Measurements from ENCODE around the gene HYCC2.
"Not testable (repeated sequence)": the region's sequence is repeated elsewhere in the genome, so short reads cannot be mapped to it uniquely, and the experiment has no call there.

HYCC2 gene

GRCh38 chr2:201042451-201042850, 29.0 kb downstream of the HYCC2 start:
- WGBS, 2 experiments (ENCODE audit: insufficient coverage in 2 of 2): 98% methylated on average over 16 to 24 of the region's 36 CpGs
- H3K36me3 ChIP-seq (ENCODE audit: control insufficient read depth, insufficient read depth, low read length): peaks cover 18% of the 10 kb centered on the region

DNA sequence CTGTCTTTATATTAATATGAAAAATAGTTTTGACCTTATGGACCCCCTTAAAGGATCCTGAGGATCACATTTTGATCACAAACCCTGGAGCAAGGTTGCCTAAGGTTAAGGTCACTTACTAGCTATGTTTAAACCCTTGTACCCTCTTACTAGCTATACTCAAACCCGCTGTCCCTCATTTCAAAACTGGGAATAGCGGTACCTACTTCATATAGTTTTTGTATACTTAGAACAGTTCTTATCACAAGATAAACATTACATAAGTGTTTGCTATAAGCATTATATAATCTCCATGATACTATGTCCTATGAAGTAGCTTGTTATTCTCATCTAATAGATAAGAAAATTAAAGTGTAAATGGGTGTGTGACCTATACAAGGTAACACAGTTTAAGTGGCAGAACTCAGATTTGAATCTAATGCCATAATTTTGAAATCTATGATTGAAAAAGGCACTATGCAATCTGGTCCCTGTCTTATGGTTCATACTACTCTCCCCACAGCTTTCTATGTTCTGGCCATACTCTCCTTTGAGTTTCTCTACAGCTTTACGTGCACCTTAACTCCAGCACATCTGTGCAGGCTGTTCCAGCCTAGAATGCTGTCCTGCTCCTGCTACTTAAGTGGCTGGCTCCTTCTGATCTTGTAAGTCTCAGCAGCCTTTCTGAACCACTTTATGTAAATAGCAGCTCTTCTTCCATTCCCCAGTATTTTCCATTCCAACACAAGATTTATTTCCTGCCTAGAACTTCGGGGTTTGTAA, 30.4 kb downstream of the HYCC2 start:
- 82 to 96% methylated on average over 2 of the region's 4 CpGs for WGBS, 2 experiments (ENCODE audit: insufficient coverage in 2 of 2)
- H3K4me1 ChIP-seq (ENCODE audit: control insufficient read depth, insufficient read depth, low read length, poor library complexity, severe bottlenecking): no peaks in the 10 kb centered on the region
- peaks cover 18% of the 10 kb centered on the region for H3K36me3 ChIP-seq (ENCODE audit: control insufficient read depth, insufficient read depth, low read length)
- no peak overlapping the region for H3K4me3 ChIP-seq (ENCODE audit: extremely low read depth, insufficient read depth, low read length, poor library complexity, severe bottlenecking)
- H3K27ac ChIP-seq (ENCODE audit: low read depth, low read length, severe bottlenecking): no peak overlapping the region
- peaks cover 12% of the 10 kb centered on the region for H3K9me3 ChIP-seq (ENCODE audit: control insufficient read depth, low read length)

More at GRCh38 chr2:201042451-201042850, 29.0 kb downstream of the HYCC2 start:
- H3K27ac ChIP-seq (ENCODE audit: low read depth, low read length, severe bottlenecking); H3K4me1 ChIP-seq (ENCODE audit: control insufficient read depth, insufficient read depth, low read length, poor library complexity, severe bottlenecking); H3K4me3 ChIP-seq (ENCODE audit: extremely low read depth, insufficient read depth, low read length, poor library complexity, severe bottlenecking): not testable (repeated sequence)
- H3K9me3 ChIP-seq (ENCODE audit: control insufficient read depth, low read length): peaks cover 12% of the 10 kb centered on the region

DNA sequence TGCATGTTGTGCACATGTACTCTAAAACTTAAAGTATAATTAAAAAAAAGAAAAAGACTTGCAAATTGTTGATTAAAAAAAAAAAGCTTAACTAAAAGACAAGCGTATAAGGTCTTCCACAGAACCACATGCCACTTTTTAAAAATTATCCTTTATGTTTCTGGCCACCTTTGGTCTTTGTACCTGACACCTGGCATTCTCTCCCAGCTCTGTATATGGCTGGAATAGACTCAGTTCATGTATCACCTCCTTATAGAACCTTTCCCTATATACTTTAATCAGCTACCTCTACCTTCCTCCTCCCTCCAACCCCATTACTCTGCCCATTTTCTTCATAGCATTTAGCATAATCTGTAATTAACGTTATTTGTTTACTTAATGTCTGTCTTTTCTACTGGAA, 32.6 kb downstream of the HYCC2 start:
- Histone ChIP-seq H3K4me1 (ENCODE audit: control insufficient read depth, insufficient read depth, low read length, poor library complexity, severe bottlenecking) (no peaks in the 10 kb centered on the region), H3K36me3 (ENCODE audit: control insufficient read depth, insufficient read depth, low read length) (peaks cover 9% of the 10 kb centered on the region), H3K27ac (ENCODE audit: low read depth, low read length, severe bottlenecking) (no peak overlapping the region), H3K4me3 (ENCODE audit: extremely low read depth, insufficient read depth, low read length, poor library complexity, severe bottlenecking) (no peak overlapping the region), H3K9me3 (ENCODE audit: control insufficient read depth, low read length) (peaks cover 6% of the 10 kb centered on the region)
- WGBS, 2 experiments (ENCODE audit: insufficient coverage in 2 of 2): 100% methylated on average over 1 of the region's 2 CpGs; no CpG with 5 or more reads in 1 of the 2 experiments

- no CpG with 5 or more reads among the region's 4 CpGs for WGBS, 2 experiments (ENCODE audit: insufficient coverage in 2 of 2)
- H3K4me3 ChIP-seq (ENCODE audit: extremely low read depth, insufficient read depth, low read length, poor library complexity, severe bottlenecking); H3K27ac ChIP-seq (ENCODE audit: low read depth, low read length, severe bottlenecking); H3K9me3 ChIP-seq (ENCODE audit: control insufficient read depth, low read length); H3K4me1 ChIP-seq (ENCODE audit: control insufficient read depth, insufficient read depth, low read length, poor library complexity, severe bottlenecking); H3K36me3 ChIP-seq (ENCODE audit: control insufficient read depth, insufficient read depth, low read length): not testable (repeated sequence)
Observed at GRCh38 chr2:201038361-201038760, 33.1 kb downstream of the HYCC2 start.

GRCh38 chr2:201034355-201034754, 37.1 kb downstream of the HYCC2 start:
- H3K4me3 ChIP-seq (ENCODE audit: extremely low read depth, insufficient read depth, low read length, poor library complexity, severe bottlenecking); H3K9me3 ChIP-seq (ENCODE audit: control insufficient read depth, low read length); H3K27ac ChIP-seq (ENCODE audit: low read depth, low read length, severe bottlenecking); H3K4me1 ChIP-seq (ENCODE audit: control insufficient read depth, insufficient read depth, low read length, poor library complexity, severe bottlenecking): not testable (repeated sequence)
- WGBS, 2 experiments (ENCODE audit: insufficient coverage in 2 of 2): no CpG with 5 or more reads among the region's 2 CpGs
- peaks cover 10% of the 10 kb centered on the region for H3K36me3 ChIP-seq (ENCODE audit: control insufficient read depth, insufficient read depth, low read length)

DNA sequence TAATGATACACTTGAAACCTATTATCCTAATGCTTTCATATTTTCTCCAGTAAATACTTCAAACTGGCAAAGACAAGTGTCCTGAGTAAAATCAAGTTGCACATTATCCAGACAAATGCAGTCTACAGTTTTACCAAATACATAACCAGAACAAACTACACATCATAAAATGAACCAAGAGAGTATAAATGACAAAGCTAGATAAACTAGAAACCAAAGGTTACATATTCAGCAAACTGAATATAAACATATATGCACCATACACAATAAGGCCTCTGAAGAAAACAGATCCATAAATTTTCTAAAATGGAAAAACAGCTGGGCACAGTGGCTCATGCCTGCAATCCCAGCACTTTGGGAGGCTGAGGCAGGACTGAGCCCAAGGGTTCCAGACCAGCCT, 47.0 kb downstream of the HYCC2 start:
- H3K36me3 ChIP-seq (ENCODE audit: control insufficient read depth, insufficient read depth, low read length): peaks cover 34% of the 10 kb centered on the region
- H3K9me3 ChIP-seq (ENCODE audit: control insufficient read depth, low read length): no peaks in the 10 kb centered on the region
- H3K4me1 ChIP-seq (ENCODE audit: control insufficient read depth, insufficient read depth, low read length, poor library complexity, severe bottlenecking): no peaks in the 10 kb centered on the region
- H3K27ac ChIP-seq (ENCODE audit: low read depth, low read length, severe bottlenecking): no peak overlapping the region
- no peak overlapping the region for H3K4me3 ChIP-seq (ENCODE audit: extremely low read depth, insufficient read depth, low read length, poor library complexity, severe bottlenecking)

DNA sequence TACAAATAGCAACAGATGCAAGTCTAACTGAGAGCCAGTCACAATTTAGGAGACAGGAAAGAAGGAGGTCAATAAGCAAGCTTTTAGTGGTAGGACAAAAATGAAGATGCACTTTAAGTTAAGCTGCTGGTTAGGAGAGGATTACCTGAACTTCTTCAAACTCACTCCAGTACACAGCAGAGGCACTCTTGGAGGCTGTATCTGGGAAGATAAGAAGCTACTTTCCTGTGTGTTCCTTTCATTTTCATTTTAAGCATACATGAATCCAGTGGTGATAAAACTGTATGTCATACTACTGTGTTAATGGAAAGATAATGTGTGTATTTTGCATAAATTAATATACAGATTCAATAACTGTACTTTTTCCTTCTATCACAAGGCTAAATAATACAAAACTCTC, 49.6 kb downstream of the HYCC2 start:
- peaks cover 35% of the 10 kb centered on the region for H3K36me3 ChIP-seq (ENCODE audit: control insufficient read depth, insufficient read depth, low read length)
- no peak overlapping the region for H3K4me3 ChIP-seq (ENCODE audit: extremely low read depth, insufficient read depth, low read length, poor library complexity, severe bottlenecking)
- no peaks in the 10 kb centered on the region for H3K4me1 ChIP-seq (ENCODE audit: control insufficient read depth, insufficient read depth, low read length, poor library complexity, severe bottlenecking)
- no peak overlapping the region for H3K27ac ChIP-seq (ENCODE audit: low read depth, low read length, severe bottlenecking)
- H3K9me3 ChIP-seq (ENCODE audit: control insufficient read depth, low read length): no peaks in the 10 kb centered on the region

Measured in mesodermal cell (in vitro differentiated cells).